GDM1 (cell line): ENCODE measurements around the gene IL21R.
"Not testable (repeated sequence)": the region's sequence is repeated elsewhere in the genome, so short reads cannot be mapped to it uniquely, and the experiment has no call there.

ENCODE experiments used
- DNase-seq: peaks from one replicate; lab custom pipeline; 2025; lab: John Stamatoyannopoulos, UW

The IL21R gene

GRCh38 chr16:27374804-27375425 lies 27.1 kb upstream of the IL21R start:
- peak; percentile 19 for DNase-seq

GRCh38 chr16:27377666-27378485 lies 24.1 kb upstream of the IL21R start:
- no peak for DNase-seq

DNA sequence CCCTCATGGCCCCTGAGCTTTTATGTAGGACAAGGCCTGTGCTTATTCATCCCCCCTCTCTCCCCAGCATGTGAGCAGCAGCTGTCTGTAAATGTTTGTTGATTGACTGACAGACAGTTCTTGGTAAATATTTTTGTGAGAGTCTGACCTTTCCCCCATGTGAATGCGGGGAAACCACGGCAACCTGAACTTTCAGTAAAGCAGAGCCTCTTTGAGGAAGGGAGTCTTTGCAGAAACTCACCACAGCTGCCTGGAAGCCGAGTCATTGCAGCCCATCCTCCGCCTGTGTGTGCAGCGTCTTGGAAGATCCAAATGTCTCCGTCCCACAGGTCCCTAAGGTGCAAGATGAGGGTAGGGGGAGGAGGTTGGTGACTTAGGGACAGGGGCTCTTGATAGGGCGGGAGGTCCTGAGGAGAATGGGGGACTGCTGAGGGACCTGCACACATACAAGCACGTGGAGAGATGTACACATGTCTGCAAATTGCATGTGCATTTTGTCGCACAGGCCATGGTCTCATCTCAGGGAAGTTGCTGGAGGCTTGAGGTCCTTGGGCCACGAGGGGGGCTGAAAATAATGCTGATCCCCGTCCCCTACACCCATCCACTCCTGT lies 23.0 kb upstream of the IL21R start:
- DNase-seq: peak; percentile 23

DNA sequence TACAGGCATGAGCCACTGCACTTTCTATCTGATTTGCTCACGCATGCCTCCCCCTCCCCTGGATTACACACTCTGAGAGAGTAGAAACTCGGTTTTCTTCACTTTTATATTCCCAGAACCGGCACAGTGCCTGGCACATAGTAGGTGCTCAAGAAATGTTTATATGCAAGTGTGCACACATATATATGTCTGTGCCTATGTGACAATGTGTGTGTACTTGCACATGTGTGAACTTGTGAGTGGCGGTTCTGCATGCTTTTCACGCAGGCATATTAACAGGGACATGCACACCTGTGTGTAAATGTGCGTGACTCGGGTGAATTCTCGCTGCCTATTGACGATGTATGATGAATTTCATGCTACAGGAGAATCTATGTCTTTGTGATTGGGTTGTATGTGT lies 22.1 kb upstream of the IL21R start:
- DNase-seq: no peak

GRCh38 chr16:27381236-27381635 lies 20.7 kb upstream of the IL21R start:
- DNase-seq: no peak

DNA sequence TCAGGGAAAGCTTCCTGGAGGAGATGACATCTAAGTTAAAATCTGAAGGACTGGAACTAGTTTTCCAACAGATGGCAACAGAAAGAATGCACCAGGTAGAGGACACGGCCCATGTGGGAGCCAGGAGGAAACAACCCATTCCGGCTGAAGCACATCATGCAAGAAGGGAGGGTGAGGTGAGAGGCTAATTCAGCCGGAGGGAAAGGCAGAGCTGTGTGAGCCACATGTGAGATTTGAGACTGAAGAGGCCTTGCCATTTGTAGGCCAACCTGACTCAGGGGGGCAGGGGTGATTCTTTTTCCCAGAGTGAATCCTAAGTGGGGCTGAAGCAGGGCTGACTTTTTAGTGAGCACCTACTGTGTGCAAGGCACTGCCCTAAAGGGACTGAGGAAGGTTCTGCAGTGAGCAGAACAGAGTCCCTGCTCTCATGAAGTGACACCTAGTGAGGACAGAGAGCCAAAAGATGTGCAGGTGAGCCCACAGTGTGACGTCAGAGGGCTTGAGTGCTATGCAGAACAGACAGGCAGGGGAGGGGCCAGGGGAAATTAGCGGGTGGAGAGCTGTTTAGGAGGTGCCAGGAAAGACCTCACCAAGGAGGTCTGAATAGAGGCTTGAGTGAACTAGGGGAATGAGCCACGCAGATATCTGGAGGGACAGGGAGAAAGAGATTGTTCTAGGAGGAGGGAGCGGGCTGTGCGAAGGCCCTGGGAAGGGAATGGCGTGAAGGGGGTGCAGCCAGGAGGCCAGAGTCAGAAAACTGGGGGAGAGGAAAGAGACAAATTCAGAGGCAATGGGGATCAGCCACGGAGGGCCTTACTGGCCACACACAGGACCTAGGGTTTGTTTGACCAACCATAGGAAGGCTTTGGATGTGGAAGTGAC lies 19.8 kb upstream of the IL21R start:
- DNase-seq: no peak

- peak; percentile 81 for DNase-seq
Measured at GRCh38 chr16:27383556-27384243, 18.3 kb upstream of the IL21R start.

- no peak for DNase-seq
Measured at GRCh38 chr16:27384425-27384824, 17.5 kb upstream of the IL21R start.

- no peak for DNase-seq
Measured at GRCh38 chr16:27385398-27385797, 16.6 kb upstream of the IL21R start.

- no peak for DNase-seq
Measured at GRCh38 chr16:27386674-27387073, 15.3 kb upstream of the IL21R start.

DNA sequence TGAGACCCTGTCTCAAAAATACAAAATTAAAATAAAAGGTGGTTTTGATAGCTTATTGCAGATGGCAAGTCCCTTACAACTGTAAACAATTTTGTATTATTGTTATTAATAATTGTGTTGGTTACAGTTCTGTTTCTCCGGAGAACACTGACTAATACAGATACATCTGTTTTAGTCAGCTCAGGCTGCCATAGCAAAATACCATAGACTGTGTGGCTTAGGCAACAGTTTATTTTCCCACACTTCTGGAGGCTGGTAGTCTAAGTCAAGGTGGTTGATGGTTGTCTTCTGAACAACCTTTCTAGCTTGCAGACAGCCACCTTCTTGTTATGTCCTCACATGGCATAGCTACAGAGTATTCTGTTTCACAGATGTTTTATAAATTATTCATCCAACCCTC lies 14.2 kb upstream of the IL21R start:
- DNase-seq: no peak

DNA sequence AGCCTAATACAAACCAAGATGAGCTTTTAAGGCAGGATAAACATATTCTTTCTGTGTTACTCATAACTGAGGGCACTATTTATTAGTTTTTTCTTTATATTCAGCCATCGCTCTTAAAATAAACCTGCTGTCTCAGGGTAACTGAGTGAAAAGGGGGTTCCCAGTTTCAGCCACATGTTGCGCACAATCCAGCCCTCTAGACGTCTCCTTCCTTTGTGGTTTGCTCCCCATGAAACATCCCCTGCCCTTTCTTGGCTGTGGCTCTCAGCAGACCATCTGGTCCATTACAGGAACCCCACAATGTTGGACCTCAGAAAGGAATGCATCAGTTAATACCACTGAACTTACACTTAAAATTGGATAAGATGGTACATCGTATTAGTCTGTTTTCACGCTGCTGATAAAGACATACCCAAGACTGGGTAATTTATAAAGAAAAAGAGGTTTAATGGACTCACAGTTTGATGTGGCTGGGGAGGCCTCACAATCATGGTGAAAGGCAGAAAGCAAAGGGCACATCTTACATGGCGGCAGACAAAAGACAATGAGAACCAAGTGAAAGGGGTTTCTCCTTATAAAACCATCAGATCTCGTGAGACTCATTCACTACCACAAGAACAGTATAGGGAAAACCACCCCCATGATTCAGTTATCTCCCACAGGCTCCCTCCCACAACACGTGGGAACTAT lies 12.6 kb upstream of the IL21R start:
- DNase-seq: no peak

DNA sequence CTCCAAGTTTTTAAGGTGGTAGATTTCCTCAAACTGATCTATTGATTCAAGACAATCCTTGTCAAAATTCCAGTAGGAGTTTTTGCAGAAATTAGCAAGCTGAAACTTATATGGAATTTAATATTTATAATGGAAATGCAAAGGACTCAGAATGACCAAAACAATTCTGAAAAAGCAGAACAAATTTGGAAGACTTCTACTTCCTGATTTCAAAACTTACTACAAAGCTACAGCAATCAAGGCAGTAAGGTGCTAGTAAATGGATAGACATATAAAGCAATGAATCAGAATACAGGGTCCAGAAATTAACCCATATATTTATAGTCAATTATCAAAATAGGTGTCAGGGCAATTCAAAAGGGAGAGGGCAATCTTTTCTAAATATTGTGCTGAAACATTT lies 11.8 kb upstream of the IL21R start:
- no peak for DNase-seq

GRCh38 chr16:27392671-27393070 lies 9.3 kb upstream of the IL21R start:
- DNase-seq: no peak

DNA sequence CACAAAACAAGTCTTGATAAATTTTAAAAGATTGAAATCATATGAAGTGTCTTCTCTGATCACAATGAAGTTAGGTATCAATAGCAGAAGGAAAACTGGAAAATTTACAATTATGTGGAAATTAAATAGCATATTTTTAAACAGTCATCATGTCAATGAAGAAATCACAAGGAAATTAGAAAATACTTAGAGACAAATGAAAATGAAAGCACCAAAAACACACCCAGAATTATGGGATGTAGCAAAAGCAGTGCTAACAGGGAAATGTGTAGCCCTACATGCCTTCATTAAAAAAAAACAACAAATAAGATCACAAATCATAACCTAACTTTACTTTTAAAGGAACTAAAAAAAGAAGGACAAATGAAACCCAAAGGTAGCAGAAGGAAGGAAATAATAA lies 7.5 kb upstream of the IL21R start:
- no peak for DNase-seq

- not testable (repeated sequence) for DNase-seq
Measured at GRCh38 chr16:27398341-27398893, 3.6 kb upstream of the IL21R start.

DNA sequence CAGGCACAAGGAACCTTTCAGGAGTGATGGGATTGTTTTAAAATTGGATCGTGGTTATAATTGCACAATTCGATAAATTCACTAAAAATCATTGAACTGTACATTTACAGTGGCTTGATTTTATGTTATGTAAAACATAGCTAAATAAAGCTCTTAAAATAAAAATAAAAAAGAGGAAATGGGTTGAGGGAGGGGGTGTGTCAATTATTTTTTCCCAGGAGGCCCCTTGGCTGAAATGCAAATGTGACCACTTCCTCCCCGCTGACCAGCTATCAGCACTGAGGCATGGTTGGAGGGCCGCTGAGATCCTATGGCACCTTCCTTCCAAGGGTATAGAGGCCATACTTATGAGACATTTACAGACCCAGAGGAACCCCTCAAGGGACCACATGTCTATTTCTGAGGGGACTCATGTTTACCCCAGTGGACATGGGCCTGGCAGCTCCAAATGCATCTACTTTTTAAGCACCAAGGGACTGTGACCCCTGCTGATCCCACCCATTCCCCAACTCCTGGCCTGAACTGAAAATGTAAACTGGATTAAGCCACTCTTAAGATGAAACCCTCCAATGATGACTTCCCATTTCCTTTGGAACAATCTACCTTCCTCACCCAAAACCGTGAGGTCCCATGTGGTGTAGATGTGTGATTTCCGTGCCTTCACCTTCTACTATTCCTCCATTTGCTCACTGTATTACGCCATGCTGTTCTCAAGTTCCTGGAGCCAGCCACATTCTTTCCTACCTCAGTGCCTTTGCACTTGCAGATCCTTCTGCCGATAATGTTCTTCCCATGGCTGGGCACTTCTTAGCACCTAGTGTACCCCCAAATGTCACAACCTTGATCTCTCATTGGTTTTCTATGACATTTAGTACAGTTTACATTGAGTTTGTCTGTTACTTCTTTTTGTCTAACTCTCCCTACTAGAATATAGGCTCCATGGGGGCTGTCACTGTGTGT lies 2.8 kb upstream of the IL21R start:
- DNase-seq: no peak

GRCh38 chr16:27399969-27400368 lies 2.0 kb upstream of the IL21R start:
- no peak for DNase-seq

DNA sequence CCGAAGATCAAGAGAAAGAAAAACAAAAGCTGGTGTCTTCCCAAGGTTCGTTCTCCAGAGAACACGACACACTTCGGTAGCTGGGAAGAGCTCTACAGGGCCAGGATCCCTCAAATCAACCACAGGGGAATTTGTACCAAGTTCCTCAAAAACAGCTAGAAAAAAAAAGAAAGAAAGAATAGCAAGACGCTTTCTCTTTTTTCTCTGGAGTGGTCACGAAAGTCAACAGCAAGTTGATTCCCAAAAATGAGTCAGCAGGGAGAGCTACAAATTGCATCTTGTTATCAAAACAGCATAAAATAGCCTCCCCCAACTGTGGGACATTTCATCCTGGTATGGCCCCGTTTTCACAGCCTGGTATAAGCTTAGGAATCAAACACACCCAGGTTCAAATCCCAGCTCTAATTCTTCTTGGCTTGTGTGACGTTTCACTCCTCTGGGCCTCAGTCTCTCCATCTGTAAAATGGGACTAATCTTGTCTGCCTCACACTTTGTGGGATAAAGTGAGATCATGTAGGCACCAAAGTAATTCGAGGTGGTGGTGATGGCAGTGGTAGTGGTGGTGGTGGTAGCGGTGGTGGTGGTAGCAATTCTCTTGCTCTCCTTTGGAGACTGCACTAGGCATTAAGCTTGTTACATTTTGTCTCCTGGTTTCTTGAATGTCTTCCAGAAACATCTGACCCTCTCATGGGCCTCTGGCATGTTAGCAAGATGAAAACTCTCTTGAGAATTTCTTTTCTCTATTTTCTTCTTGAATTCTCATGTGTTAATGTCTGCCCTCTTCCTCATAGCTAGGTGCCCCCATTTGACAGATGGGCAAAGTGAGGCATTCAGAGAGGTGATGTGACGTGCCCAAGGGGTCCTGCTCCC lies 988 bp upstream of the IL21R start:
- peak; percentile 35 for DNase-seq
